Measurements from ENCODE around the gene INO80D.
"Not testable (repeated sequence)": the region's sequence is repeated elsewhere in the genome, so short reads cannot be mapped to it uniquely, and the experiment has no call there.

INO80D gene

GRCh38 chr2:206082298-206082843, 3.6 kb downstream of the INO80D start:
- no peak for DNase-seq

- no peak for DNase-seq
These were observed 5.0 kb downstream of the INO80D start for GRCh38 chr2:206080927-206081326.

- no peak for DNase-seq
These were observed 6.1 kb downstream of the INO80D start for GRCh38 chr2:206079699-206080465.

- DNase-seq = not testable (repeated sequence)
These were observed 8.1 kb downstream of the INO80D start for GRCh38 chr2:206077879-206078278.

- DNase-seq = no peak
These were observed 10.9 kb downstream of the INO80D start for GRCh38 chr2:206075113-206075512.

- DNase-seq = no peak
These were observed 14.2 kb downstream of the INO80D start for GRCh38 chr2:206071807-206072206.

- no peak for DNase-seq
These were observed 16.6 kb downstream of the INO80D start for GRCh38 chr2:206069417-206069816.

- no peak for DNase-seq
These were observed 17.8 kb downstream of the INO80D start for GRCh38 chr2:206068207-206068606.

GRCh38 chr2:206064077-206064476, 21.9 kb downstream of the INO80D start:
- no peak for DNase-seq

GRCh38 chr2:206063635-206064034, 22.3 kb downstream of the INO80D start:
- no peak for DNase-seq

- no peak for DNase-seq
These were observed 23.2 kb downstream of the INO80D start for GRCh38 chr2:206062724-206063123.

- DNase-seq = no peak
These were observed 29.7 kb downstream of the INO80D start for GRCh38 chr2:206056286-206056685.

- no peak for DNase-seq
These were observed 31.0 kb downstream of the INO80D start for GRCh38 chr2:206054952-206055351.

GRCh38 chr2:206051912-206052311, 34.1 kb downstream of the INO80D start:
- no peak for DNase-seq

- no peak for DNase-seq
These were observed 36.6 kb downstream of the INO80D start for GRCh38 chr2:206049392-206049791.

- peak; percentile 37 for DNase-seq
These were observed 40.7 kb downstream of the INO80D start for GRCh38 chr2:206045251-206045650.

GRCh38 chr2:206040525-206040924, 45.4 kb downstream of the INO80D start:
- no peak for DNase-seq

GRCh38 chr2:206035393-206035792, 50.6 kb downstream of the INO80D start:
- not testable (repeated sequence) for DNase-seq

GRCh38 chr2:206033452-206033851, 52.5 kb downstream of the INO80D start:
- not testable (repeated sequence) for DNase-seq

- DNase-seq = no peak
These were observed 53.9 kb downstream of the INO80D start for GRCh38 chr2:206031950-206032567.

- peak; percentile 9 for DNase-seq
These were observed 54.7 kb downstream of the INO80D start for GRCh38 chr2:206031162-206031784.

GRCh38 chr2:206028101-206028500, 57.9 kb downstream of the INO80D start:
- no peak for DNase-seq

- DNase-seq = no peak
These were observed 62.8 kb downstream of the INO80D start for GRCh38 chr2:206023183-206023582.

- DNase-seq = no peak
These were observed 65.8 kb downstream of the INO80D start for GRCh38 chr2:206020171-206020570.
